Erythroblast (primary cell): Measurements from ENCODE around the gene TSPO2.

Experiments used
- GATA1 ChIP-seq: IDR thresholded peaks from 2 replicates; pipeline ENCODE4 v1.6.1; 2011; ENCODE audit warnings: low read depth, mild to moderate bottlenecking, control low read depth, low read length, moderate library complexity
- POLR2A ChIP-seq: IDR thresholded peaks from 2 replicates; pipeline ENCODE4 v1.6.1; 2011; ENCODE audit warnings: mild to moderate bottlenecking, low read length

GRCh38 chr6:41079080-41079479 lies 36.8 kb downstream of the TSPO2 start:
- TF ChIP-seq POLR2A (no peak), GATA1 (no peak)
